Fibroblast of pulmonary artery (primary cell): Measurements from ENCODE around the gene RPUSD1.

Experiments used
- DNase-seq: peaks from one replicate; pipeline ENCODE4 v3.0.0-alpha.2; 2010; ENCODE audit warnings: low read depth
- H3K4me3 ChIP-seq: replicated peaks from 2 replicates; pipeline ENCODE4 v1.5.1; 2011; ENCODE audit warnings: low read depth, mild to moderate bottlenecking, control low read depth, low read length, moderate library complexity
- TF ChIP-seq, protein P1 (sequence below): IDR thresholded peaks from 2 replicates; pipeline ENCODE4 v1.5.1; 2011; ENCODE audit warnings: mild to moderate bottlenecking, control low read depth, low read length, inconsistent platforms; ENCODE audit errors: missing control alignments

The RPUSD1 gene

DNA sequence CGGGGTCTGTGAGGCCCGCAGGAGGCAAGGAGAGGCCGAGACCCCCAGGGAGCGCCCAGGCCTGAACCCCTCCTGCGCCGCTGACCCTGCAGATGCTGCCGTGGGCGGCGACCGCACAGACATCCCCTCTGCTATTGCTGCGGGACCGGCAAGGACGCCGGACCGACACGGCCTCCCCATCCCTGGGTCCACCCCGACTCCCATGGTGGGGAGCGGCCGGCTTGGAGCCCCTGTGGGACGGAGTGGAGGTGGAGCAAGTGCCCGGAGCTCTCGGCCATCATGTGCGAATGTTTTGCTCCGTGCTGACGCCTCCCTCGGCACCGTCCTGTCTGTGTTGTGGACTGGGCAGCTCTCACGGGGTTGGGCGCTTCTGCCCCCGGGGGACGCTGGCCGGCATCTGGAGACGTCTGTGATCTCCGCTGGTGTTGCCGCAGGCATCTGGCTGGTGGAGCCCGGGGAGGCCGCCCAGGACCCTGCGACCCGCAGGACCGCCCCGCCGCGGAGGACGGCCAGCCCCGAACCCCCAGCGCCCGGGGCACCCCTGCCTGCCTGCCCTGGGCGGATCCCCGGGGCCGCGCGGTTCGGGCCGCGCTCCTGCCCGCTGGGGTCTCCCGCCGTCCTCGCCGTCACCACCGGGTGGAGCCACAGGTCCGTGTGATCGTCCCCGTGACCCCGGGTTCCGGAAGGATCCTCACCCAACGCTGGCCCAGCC is 25.2 kb upstream of the RPUSD1 start:
- no peak overlapping the region for H3K4me3 ChIP-seq
- DNase-seq, result peak; percentile 24
- TF ChIP-seq, protein P1, sequence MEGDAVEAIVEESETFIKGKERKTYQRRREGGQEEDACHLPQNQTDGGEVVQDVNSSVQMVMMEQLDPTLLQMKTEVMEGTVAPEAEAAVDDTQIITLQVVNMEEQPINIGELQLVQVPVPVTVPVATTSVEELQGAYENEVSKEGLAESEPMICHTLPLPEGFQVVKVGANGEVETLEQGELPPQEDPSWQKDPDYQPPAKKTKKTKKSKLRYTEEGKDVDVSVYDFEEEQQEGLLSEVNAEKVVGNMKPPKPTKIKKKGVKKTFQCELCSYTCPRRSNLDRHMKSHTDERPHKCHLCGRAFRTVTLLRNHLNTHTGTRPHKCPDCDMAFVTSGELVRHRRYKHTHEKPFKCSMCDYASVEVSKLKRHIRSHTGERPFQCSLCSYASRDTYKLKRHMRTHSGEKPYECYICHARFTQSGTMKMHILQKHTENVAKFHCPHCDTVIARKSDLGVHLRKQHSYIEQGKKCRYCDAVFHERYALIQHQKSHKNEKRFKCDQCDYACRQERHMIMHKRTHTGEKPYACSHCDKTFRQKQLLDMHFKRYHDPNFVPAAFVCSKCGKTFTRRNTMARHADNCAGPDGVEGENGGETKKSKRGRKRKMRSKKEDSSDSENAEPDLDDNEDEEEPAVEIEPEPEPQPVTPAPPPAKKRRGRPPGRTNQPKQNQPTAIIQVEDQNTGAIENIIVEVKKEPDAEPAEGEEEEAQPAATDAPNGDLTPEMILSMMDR, result peak; percentile 41

DNA sequence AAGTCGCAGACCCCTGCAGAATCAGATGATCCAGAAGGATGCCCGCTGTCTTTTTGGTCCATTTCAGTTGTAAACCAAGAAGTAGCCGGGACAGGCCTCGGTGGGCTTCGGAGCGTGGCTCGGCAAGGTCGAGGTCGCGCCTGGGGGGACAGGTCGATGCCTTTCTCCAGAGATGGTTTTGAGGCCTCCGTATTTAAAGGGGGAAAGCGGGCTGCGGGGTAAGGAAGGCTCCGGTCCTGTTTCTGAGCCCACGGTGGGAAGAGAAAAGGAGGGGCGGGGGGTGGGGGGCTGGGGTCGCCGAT is 19.9 kb upstream of the RPUSD1 start:
- no peak for DNase-seq
- peak overlapping the region; percentile 75 for H3K4me3 ChIP-seq
- TF ChIP-seq, protein P1, result no peak

GRCh38 chr16:807347-808084 is 19.3 kb upstream of the RPUSD1 start:
- TF ChIP-seq, protein P1, result no peak
- peak overlapping the region; percentile 75 for H3K4me3 ChIP-seq
- DNase-seq, result peak; percentile 91

DNA sequence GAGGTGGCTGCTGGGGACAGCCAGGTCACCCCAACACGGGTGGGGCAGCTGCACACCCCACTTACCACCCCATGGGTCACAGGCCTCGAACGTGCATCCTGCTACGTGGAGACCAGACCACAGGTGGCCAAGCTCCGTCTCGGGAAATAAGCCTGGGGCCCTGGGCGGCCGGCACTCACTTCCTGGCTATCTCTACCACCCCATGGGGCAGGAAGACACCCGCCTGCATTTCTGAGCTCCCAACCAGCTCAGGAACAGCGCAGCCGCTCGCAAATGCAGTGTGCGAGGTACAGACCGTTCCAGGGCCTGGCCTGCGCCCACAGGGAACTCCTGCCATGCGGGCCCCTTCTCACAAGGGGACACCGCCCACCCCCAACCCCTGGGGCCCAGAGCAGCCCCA is 17.3 kb upstream of the RPUSD1 start:
- no peak for DNase-seq
- no peak overlapping the region for H3K4me3 ChIP-seq
- TF ChIP-seq, protein P1, result no peak

DNA sequence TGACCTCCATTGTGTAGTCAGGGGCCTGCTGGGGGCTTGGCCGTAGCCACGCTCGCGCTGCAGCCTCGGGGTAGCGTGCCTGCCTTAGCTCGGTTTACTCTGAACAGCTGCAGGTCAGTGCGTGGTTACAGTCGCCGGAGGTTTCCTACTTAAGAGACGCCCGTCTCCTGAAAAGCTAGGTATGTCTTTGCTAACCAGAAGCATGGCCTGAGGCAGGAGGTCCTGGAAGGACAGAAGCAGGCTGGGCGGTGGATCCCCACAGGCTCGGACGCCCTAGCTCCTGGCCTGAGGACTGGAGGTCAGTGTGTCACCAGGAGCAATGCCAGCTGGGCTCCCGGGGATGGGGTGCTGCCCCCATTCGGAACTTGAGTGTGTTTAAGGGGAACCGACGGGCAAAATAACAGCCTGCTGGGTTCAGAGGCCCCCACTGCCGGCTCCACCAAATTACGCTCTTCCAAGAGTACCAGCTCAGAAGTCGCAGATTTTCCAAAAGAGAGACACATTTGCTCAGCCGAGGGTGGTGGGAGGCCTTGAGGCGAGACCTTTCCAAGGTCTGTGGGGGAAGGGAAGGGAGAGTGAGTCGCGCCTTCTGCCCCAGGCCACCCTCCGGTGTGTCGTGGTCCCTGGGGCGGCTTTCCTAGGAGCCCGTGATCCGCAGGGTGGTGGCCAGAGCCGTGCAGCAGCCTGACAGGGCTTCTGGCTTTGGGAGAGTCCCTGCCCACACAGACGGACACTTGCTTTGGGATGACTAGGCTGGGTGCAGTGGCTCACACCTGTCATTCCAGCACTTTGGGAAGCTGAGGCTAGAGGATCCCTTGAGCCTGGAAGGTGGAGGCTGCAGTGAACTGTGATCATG is 16.2 kb upstream of the RPUSD1 start:
- TF ChIP-seq, protein P1, result no peak
- H3K4me3 ChIP-seq, result no peak overlapping the region
- no peak for DNase-seq

DNA sequence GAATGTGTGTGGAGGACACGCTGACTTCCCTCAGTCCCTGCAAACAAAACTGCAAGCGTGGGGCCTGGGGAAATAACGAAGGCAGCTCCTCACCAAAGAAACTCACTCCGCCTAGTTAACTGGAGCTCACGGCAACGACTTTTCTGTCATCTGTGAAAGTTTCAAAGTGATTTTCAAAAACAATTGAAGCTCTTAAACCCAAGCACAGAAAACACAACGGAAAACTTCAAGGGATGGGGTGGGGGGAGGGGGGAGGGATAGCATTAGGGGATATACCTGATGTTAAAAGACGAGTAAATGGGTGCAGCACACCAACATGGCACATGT is 15.5 kb upstream of the RPUSD1 start:
- TF ChIP-seq, protein P1, result no peak
- no peak for DNase-seq
- H3K4me3 ChIP-seq, result no peak overlapping the region
